Suppressor macrophage treated with lipopolysaccharide for 1 hour (primary cell): Measurements from ENCODE around the gene TBX1.

Experiments used
- DNase-seq, 3 donors: peaks; one replicate each; pipeline ENCODE4 v3.0.0-alpha.2; 2020 to 2022

TBX1 gene

GRCh38 chr22:19801340-19802000 is 40.9 kb downstream of the TBX1 start:
- no peak for DNase-seq

GRCh38 chr22:19802001-19802893 is 41.7 kb downstream of the TBX1 start:
- DNase-seq: no peak

DNA sequence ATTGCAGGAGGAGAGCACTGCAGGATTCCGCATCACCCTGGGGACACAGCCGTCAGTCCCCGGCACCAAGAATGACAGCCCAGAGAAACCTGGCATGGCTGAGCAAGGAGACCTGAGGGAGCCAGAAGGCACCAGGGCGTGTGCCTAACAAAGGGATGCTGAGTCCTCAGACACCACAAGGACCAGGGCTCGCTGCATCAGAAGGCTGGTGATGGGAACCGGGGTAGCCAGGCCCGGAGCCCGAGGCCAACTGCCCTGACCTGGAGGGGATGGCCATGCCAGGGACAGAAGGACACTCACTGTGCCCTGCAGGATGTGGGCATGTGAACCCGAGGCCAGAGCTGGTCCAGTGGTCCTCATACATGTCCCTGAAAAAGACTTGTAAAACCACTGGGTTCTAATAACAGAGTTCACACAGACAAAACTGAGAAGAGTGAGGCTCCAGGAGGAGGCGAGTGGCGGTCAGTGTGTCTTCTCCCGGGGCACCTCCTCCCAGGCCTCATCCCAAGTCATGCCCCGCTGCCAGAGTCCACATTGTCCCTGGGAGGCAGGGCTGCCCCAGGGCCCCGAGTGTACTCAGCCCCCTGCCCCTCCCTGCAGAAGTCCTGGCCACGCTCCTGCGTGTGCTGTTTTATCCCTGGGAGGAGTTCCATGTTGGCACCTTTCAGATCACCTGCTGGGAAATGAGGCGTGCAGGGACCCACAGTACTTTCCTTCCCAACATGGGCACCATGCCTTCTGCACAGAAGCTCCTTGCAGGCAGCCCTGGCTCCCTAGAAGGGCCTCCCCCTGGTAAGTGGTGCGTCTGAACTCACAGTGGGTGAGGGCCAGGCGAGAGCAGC is 42.5 kb downstream of the TBX1 start:
- DNase-seq: no peak

GRCh38 chr22:19803736-19804267 is 43.2 kb downstream of the TBX1 start:
- no peak for DNase-seq

- DNase-seq: no peak
Measured at GRCh38 chr22:19805821-19806212, 45.2 kb downstream of the TBX1 start.

GRCh38 chr22:19806213-19807160 is 45.9 kb downstream of the TBX1 start:
- no peak for DNase-seq

GRCh38 chr22:19807161-19807913 is 46.8 kb downstream of the TBX1 start:
- DNase-seq: no peak

GRCh38 chr22:19807914-19808872 is 47.6 kb downstream of the TBX1 start:
- no peak for DNase-seq

DNA sequence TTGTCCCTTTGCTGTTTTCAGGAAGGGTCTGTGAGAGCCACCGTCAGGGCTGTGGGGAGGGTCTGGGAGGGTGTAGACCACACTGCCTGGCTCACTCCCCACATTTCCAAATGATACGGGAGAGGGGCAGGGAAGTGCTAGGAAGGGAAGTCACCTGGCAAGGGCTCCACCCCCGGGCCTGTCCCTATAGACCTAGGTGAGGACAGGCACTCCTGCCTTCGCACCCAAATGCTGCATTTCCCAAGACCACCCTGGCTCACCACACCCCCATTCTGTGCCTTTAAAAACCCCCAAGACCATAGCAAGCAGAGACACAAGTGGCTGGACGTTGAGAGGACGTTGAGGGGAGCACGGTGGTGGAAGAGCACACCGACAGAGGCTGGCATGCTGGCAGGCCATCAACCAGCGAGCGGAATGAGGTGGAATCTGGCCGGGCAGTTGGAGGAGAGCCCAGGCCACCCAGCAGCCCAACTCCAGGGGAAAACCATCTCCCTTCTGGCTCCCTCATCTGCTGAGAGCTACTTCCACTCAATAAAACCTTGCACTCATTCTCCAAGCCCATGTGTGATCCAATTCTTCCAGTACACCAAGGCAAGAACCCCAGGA is 48.4 kb downstream of the TBX1 start:
- no peak for DNase-seq

DNA sequence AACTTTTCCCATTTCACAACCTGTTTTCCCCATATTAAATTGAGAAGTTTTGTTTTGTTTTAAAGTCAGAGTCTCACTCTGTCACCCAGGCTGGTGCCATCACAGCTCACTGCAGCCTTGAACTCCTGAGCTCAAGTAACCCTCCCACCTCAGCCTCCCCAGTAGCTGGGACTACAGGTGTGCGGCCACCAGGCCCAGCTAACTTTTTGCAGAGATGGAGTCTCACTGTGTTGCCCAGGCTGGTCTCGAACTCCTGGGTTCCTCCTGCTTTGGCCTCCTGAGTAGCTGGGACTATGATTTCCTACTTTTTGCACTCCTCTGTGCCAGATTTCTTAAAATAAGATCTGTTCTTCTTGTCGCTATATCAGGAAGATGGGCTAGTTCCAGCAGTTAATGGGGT is 49.2 kb downstream of the TBX1 start:
- no peak for DNase-seq

- no peak for DNase-seq
Measured at GRCh38 chr22:19810381-19811201, 50.0 kb downstream of the TBX1 start.

GRCh38 chr22:19811211-19811621 is 50.6 kb downstream of the TBX1 start:
- no peak for DNase-seq

- DNase-seq: no peak
Measured at GRCh38 chr22:19811811-19812771, 51.5 kb downstream of the TBX1 start.

DNA sequence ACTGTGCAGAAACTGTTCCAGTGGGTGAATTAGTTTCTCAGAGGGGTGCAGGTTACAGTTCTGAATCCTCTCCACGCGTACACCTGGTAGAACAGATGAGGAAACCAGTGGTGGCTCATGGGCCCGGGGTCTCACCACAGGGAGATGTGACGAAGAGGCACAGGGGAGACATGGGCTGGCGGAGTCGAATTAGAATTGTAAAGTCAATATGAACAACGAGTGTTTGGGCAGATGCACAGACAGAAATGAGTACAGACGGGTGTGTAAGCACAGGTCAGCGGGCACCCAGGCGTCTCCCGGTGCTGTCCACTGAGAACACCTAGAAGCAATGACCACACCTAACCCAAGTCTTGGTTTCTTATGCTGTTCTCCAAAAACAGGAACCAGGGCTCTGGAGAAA is 52.3 kb downstream of the TBX1 start:
- DNase-seq: no peak

- DNase-seq: no peak
Measured at GRCh38 chr22:19814428-19814827, 53.9 kb downstream of the TBX1 start.

DNA sequence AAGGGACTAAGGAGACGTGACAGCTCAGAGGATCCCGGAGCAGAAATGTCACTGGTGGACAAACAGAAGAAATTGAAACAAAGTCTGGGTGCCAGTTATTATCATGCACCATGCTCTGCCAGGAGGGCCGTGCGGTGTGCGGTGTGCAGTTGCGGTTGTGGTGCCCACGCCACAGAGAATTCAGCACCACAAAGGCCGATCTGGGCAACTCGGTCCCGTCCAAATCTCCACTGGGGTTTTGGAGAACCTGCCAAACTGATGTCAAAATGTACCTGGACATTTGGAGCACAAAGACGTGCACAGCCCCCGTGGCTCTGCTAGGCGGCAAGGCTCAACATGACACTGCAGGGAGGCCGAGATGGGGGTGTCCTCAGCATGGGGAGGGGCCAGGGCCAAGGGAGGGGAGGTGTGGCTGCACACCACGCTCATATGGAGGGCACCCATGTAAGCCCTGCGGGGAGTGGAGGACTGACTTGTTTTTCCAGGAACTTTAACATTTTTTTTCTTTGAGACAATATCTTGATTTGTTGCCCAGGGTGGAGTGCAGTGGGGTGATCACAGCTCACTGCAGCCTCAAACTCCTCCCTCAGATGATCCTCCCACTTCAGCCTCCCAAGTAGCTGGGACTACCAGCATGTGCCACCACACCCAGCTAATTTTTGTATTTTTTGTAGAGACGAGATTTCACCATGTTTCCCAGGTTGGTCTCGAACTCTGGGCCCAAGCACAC is 54.7 kb downstream of the TBX1 start:
- no peak for DNase-seq
